ENCODE data around the gene NFILZ. TPM values are rescaled to one million over a fixed set of nuclear protein-coding genes. Genes with fewer than 3 reads are reported as not detected.

The NFILZ gene
- total and polyA plus RNA-seq, 2 of the 8 experiments (the other 6 are each of a cell fraction or from before 2014, with no cell fraction given) = not detected

- Histone ChIP-seq H3K9me3 (ENCODE audit: insufficient read depth in 2 of 2, low read depth in 1 of 2, low read length in 1 of 2) (peaks cover 3 to 5% of the 10 kb centered on the region in 2 experiments; a peak in 1 of 4 replicates), H2BK12ac (ENCODE audit: low read depth, low read length) (no peak overlapping the region), H2AK5ac (ENCODE audit: low read depth, low read length) (no peak overlapping the region), H3K4me1 (replicated peaks in 1 of 4; ENCODE audit: control insufficient read depth in 3 of 4, insufficient read depth in 4 of 4, low read length in 3 of 4) (peaks cover 0 to 5% (median under 1%) of the 10 kb centered on the region in 4 experiments; a peak in 4 of 7 replicates), H4K5ac (ENCODE audit: insufficient read length, low read depth, low read length) (no peak overlapping the region), H3K79me2 (ENCODE audit: control insufficient read depth in 1 of 2, insufficient read depth in 2 of 2, low read length in 2 of 2) (no peaks in the 10 kb centered on the region), H2BK15ac (ENCODE audit: low read length) (no peak overlapping the region), H2BK120ac (replicated peaks; ENCODE audit: low read depth, low read length) (no peak overlapping the region), H2BK20ac (ENCODE audit: low read length) (no peak overlapping the region), H4K20me1 (replicated peaks in 1 of 2; ENCODE audit: control insufficient read depth in 1 of 2, insufficient read depth in 2 of 2, low read length in 2 of 2) (peaks cover 0 to 3% of the 10 kb centered on the region in 2 experiments), H3K23ac (ENCODE audit: insufficient read length) (no peak overlapping the region), H3K4ac (replicated peaks; ENCODE audit: insufficient read length, low read depth, low read length) (no peak overlapping the region), H3K9ac (replicated peaks in 1 of 4; ENCODE audit: extremely low read depth in 1 of 4, low read depth in 3 of 4, low read length in 3 of 4) (no peak overlapping the region), H4K91ac (replicated peaks; ENCODE audit: insufficient read length, low read length) (no peak overlapping the region), H3K4me2 (ENCODE audit: insufficient read depth in 1 of 2, low read depth in 2 of 2, low read length in 2 of 2) (no peak overlapping the region), H2BK5ac (ENCODE audit: low read depth, low read length) (no peak overlapping the region; the same call in 1 of the 2 replicates), H3K27me3 (replicated peaks in 1 of 4; ENCODE audit: control insufficient read depth in 3 of 4, extremely low read depth in 1 of 4, insufficient read depth in 3 of 4, low read length in 3 of 4) (peaks cover 0 to 3% (median 0%) of the 10 kb centered on the region in 4 experiments; a peak in 2 of 7 replicates), H3K27ac (ENCODE audit: low read depth, low read length) (no peak overlapping the region), H3K56ac (replicated peaks; ENCODE audit: insufficient read length, low read depth, low read length) (no peak overlapping the region), H4K8ac (ENCODE audit: extremely low read depth, insufficient read depth, low read length) (no peak overlapping the region; the same call in 1 of the 2 replicates), H3K14ac (ENCODE audit: insufficient read length) (no peak overlapping the region), H3K4me3 (ENCODE audit: extremely low read depth in 1 of 4, insufficient read depth in 2 of 4, low read depth in 3 of 4, low read length in 4 of 4) (no peak overlapping the region), H3K23me2 (ENCODE audit: low read depth, low read length) (peaks cover 9% of the 10 kb centered on the region; the same call in 1 of the 2 replicates), H2AFZ (ENCODE audit: low read length) (no peak overlapping the region), H3K18ac (ENCODE audit: extremely low read depth, low read length) (no peak overlapping the region), H3K79me1 (ENCODE audit: low read depth, low read length) (no peaks in the 10 kb centered on the region), H3K36me3 (ENCODE audit: control insufficient read depth in 2 of 4, insufficient read depth in 4 of 4, low read length in 3 of 4) (peaks cover 0 to 8% (median 2%) of the 10 kb centered on the region in 4 experiments; a peak in 3 of 8 replicates)
- FAIRE-seq (no peak), DNase-seq (ENCODE audit: low read depth in 1 of 2, low spot score in 2 of 2) (no peak)
- POLR2A ChIA-PET (ENCODE audit: partially characterized antibody) = interaction anchor here (0.7 to 7.9 kb wide), 5 partner anchors 10 to 69 kb away, joined by 3 to 117 read pairs (median 3); partner anchors contain the start of gene MYO1F
- 89% methylated on average over 13 of the region's 15 CpGs; no CpG with 5 or more reads in 1 of the 2 experiments for WGBS, 2 experiments (ENCODE audit: extremely low coverage in 1 of 2, insufficient coverage in 1 of 2, insufficient read length in 1 of 2, insufficient replicate concordance in 2 of 2, low coverage in 1 of 2, low lambda C conversion rate in 2 of 2, missing lambda C conversion rate in 1 of 2)
- CTCF ChIA-PET (ENCODE audit: partially characterized antibody) = interaction anchor here (0.6 to 5.1 kb wide), 14 partner anchors 10 to 367 kb away, joined by 3 to 20 read pairs (median 4); no protein-coding TSS in a partner anchor
- no peak for TF ChIP-seq RFX5 (IDR thresholded peaks at IDR 0.05; ENCODE audit: borderline replicate concordance, low read depth, low read length)
These were observed 34.8 kb upstream of the NFILZ start for GRCh38 chr19:8595651-8596050.

Measured in H1 (cell line).